Immature natural killer cell (primary cell): Measurements from ENCODE around the gene SPTBN1. TPM values are rescaled to one million over a fixed set of nuclear protein-coding genes. Genes with fewer than 3 reads are reported as not detected.

Experiments used
- DNase-seq, 3 donors: peaks; one replicate each; pipeline ENCODE4 v3.0.0; 2022; ENCODE audit warnings: mixed read lengths in 1 of 3
- H3K27ac Mint-ChIP-seq, 6 donors: one replicate each; pipeline ENCODE4 v1.8.0; 2020; ENCODE audit warnings: mixed read lengths in 6 of 6, mild to moderate bottlenecking in 5 of 6, inconsistent platforms in 4 of 6, moderate library complexity in 3 of 6
- H3K27me3 Mint-ChIP-seq, 3 donors: one replicate each; pipeline ENCODE4 v1.8.0; 2020 to 2021; ENCODE audit warnings: low read depth in 3 of 3, mild to moderate bottlenecking in 3 of 3, mixed read lengths in 3 of 3, moderate library complexity in 3 of 3, inconsistent platforms in 1 of 3
- H3K36me3 Mint-ChIP-seq, 3 donors: one replicate each; pipeline ENCODE4 v1.8.0; 2020; ENCODE audit warnings: mixed read lengths in 3 of 3, inconsistent platforms in 2 of 3, mild to moderate bottlenecking in 2 of 3
- H3K4me1 Mint-ChIP-seq, 2 donors: one replicate each; pipeline ENCODE4 v1.8.0; 2020; ENCODE audit warnings: inconsistent platforms in 2 of 2, mild to moderate bottlenecking in 2 of 2, mixed read lengths in 2 of 2, moderate library complexity in 1 of 2
- H3K4me3 Mint-ChIP-seq, 5 donors: one replicate each; pipeline ENCODE4 v1.8.0; 2020; ENCODE audit warnings: mild to moderate bottlenecking in 5 of 5, mixed read lengths in 5 of 5, inconsistent platforms in 3 of 5, moderate library complexity in 3 of 5
- H3K9me3 Mint-ChIP-seq, 6 donors: one replicate each; pipeline ENCODE4 v1.8.0; 2020; ENCODE audit warnings: mild to moderate bottlenecking in 6 of 6, mixed read lengths in 6 of 6, inconsistent platforms in 4 of 6, moderate library complexity in 3 of 6
- polyA plus RNA-seq, 3 donors: library from polyadenylated mRNA; unstranded; fragments of 300-500 nt; fragmentation: Illumina TruSeq; gene quantifications; one replicate each; pipeline ENCODE4 v1.2.3, GENCODE V29; 2021

Gene SPTBN1
- polyA plus RNA-seq, 3 donors from 2014 or later: 0.41 to 57.5 (median 7.7) TPM

DNA sequence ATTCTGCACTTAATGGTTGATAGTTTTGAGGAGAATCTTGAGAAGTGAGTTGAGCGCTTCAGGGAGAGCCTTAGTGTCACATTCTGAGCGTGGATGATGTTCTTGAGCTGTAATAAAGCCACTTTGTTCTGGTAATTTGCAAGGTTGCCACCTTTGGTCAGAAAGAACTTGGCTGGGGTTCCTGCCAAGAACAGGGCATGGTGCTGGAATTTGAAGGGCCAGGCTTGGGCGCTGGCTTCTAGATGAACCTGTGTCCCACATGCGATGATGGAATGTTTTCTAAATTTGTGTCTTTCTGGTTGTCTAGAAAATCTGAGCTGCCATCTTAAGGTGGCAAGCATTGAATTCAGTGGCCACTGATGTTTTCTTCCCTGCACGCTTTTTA, 143.2 kb downstream of the SPTBN1 start:
- Mint-ChIP-seq H3K27me3 (peaks cover 0 to 2% (median 0%) of the 10 kb centered on the region in 3 donors), H3K4me3 (peak overlapping the region in 1 of 5 donors; percentile 53), H3K36me3 (peaks cover 3 to 7% (median 5%) of the 10 kb centered on the region in 3 donors), H3K4me1 (peaks cover 95 to 99% of the 10 kb centered on the region in 2 donors), H3K27ac (peak overlapping the region in 4 of 6 donors; percentile 13 to 77 (median 64)), H3K9me3 (no peaks in the 10 kb centered on the region)
- no peak for DNase-seq

DNA sequence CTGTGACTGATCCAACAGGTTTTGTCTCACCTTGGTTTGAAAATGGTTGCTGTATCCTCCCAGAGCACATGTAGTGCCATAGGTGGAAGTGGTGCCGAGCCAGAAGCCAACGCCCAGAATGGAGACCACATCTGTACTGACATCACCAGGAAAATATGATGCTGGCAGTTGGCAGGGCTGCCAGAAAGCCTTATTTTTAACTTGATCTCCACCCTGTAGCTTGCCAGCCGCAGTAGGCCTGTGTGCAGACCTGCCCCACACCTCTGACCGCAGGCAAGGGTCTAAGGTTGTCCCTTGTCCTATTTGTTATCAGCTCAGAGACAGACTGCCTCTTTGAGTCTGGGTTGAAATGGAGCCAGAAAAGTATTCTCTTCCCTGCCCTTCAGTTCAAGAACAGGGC, 143.8 kb downstream of the SPTBN1 start:
- Mint-ChIP-seq H3K9me3 (no peaks in the 10 kb centered on the region), H3K4me1 (peaks cover 100% of the 10 kb centered on the region in 2 donors), H3K27ac (peak overlapping the region; percentile 8 to 80 (median 43)), H3K4me3 (peak overlapping the region in 3 of 5 donors; percentile 24 to 53 (median 25)), H3K27me3 (peaks cover 0 to 2% (median 0%) of the 10 kb centered on the region in 3 donors), H3K36me3 (peaks cover 3 to 7% (median 5%) of the 10 kb centered on the region in 3 donors)
- DNase-seq: peak in 1 of 3 donors; percentile 31

DNA sequence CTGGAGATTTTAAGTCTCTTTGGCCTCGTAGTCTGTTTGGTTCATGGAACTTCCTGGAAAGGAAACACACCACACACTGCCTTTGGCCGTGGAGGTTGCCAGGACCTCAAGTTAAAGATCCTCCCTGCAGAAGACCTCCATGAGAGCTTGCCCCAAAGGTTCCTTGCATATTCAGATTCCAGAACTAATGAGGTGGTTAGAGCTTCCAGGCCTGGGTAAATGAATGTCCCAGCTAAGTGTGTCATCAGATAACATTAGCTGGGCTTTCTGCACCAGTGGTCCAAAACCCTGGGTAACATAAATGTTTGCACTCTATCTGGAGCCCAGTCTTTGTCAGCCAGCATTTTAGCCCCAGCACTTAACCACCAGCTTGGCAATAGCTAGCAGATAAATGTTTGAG, 145.2 kb downstream of the SPTBN1 start:
- H3K27me3 Mint-ChIP-seq: peaks cover 0 to 2% (median 0%) of the 10 kb centered on the region in 3 donors
- DNase-seq: no peak
- H3K27ac Mint-ChIP-seq: peak overlapping the region in 4 of 6 donors; percentile 30 to 77 (median 38)
- peak overlapping the region in 1 of 5 donors; percentile 36 for H3K4me3 Mint-ChIP-seq
- no peaks in the 10 kb centered on the region for H3K9me3 Mint-ChIP-seq
- peaks cover 100% of the 10 kb centered on the region in 2 donors for H3K4me1 Mint-ChIP-seq
- peaks cover 3 to 7% (median 5%) of the 10 kb centered on the region in 3 donors for H3K36me3 Mint-ChIP-seq

DNA sequence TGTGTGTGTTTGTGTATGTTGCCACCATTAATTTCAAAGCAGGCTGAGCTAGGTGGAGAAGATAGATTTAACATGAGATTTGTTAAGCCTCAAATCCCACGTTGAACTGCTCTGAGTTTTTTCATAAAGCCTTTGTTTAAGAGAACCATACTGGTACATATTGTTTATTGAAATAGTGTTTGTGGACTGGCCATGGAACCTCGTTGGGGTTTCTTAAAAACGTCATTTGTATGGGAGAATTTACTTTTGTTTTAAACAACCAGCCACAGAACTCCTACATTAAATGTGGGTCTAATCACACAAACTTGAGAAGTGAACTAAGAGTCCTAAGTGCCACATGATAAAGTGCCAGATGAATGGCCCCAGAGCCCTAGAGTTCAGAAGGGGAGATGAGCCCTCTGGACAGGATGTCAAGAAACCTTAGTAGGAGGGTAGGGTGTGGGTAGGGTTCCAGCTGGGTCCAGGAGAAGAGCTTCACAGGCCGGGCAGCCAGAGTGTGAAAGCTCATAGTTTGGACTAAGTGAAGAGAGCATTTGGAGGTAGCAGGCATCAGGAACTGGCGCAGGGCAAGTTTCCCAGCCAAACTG, 146.7 kb downstream of the SPTBN1 start:
- Mint-ChIP-seq H3K9me3 (no peaks in the 10 kb centered on the region), H3K36me3 (peaks cover 3 to 7% (median 5%) of the 10 kb centered on the region in 3 donors), H3K4me1 (peaks cover 88 to 96% of the 10 kb centered on the region in 2 donors), H3K27ac (peak overlapping the region; percentile 1 to 80 (median 45)), H3K4me3 (peak overlapping the region in 1 of 5 donors; percentile 19), H3K27me3 (peaks cover 0 to 2% (median 0%) of the 10 kb centered on the region in 3 donors)
- no peak for DNase-seq

DNA sequence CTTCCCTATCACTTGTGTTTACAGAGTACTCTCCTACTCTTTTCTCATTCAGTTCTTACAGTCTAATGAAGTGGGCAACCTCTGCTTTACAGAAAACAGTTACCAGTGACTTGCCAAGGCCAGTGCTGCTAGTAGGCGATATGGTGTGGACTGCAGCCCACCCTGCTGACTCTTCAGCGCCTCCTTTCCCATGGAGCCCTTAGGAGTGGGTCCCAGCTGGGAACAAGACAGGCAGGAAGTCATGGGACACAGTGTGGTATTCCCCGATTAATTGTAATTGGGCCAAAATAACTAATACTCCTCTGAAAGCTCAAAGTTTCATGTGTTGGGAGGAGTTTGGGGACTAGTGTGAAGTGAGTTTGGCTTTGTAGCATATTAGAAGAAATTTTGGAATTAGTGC, 147.2 kb downstream of the SPTBN1 start:
- H3K9me3 Mint-ChIP-seq: no peaks in the 10 kb centered on the region
- H3K4me1 Mint-ChIP-seq: peaks cover 87 to 96% of the 10 kb centered on the region in 2 donors
- peaks cover 0 to 2% (median 0%) of the 10 kb centered on the region in 3 donors for H3K27me3 Mint-ChIP-seq
- DNase-seq: no peak
- peak overlapping the region in 3 of 6 donors; percentile 36 to 77 (median 40) for H3K27ac Mint-ChIP-seq
- H3K36me3 Mint-ChIP-seq: peaks cover 3 to 10% (median 10%) of the 10 kb centered on the region in 3 donors
- H3K4me3 Mint-ChIP-seq: peak overlapping the region in 1 of 5 donors; percentile 19

DNA sequence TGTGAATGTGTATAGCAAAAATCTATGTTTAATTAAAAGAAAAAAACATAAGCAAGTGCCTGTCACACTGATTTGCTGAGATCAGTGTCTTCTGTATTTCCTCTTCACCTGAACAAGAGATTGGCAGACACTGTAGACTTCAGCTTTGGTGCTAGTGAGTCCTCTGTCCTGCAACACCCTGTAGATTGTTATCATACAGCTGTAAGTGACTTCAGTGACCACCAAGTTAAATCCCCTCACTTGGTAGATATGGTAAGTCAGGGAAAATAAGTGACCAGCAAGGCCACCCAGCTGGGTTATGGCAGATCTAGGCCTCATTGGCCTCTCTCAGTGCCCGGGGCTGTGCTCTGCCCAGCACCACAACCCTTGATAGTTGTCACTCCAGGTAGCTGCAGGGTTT, 147.7 kb downstream of the SPTBN1 start:
- H3K4me3 Mint-ChIP-seq: peak overlapping the region in 1 of 5 donors; percentile 2
- peaks cover 84 to 96% of the 10 kb centered on the region in 2 donors for H3K4me1 Mint-ChIP-seq
- no peaks in the 10 kb centered on the region for H3K9me3 Mint-ChIP-seq
- peaks cover 3 to 11% (median 10%) of the 10 kb centered on the region in 3 donors for H3K36me3 Mint-ChIP-seq
- no peaks in the 10 kb centered on the region for H3K27me3 Mint-ChIP-seq
- H3K27ac Mint-ChIP-seq: peak overlapping the region in 5 of 6 donors; percentile 19 to 77 (median 44)
- no peak for DNase-seq

DNA sequence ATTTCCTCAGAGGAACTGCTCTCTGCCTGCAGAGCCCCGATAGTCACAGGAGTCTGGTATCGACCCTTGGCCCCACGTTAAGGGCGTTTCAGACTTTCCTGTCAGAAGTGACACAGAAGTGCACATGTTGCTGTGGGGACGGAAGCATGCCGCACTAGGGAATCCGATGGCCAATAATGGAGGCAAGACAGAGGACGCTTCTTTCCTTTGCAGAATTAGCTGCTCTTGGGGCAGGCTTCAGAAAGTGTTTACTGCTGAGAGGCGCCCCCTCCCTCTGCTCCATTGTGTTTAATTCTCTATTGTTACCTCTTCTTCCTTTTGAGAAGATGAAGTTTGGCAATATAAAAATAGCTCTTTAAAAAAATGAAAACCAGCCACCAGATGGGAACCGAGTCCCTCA, 148.7 kb downstream of the SPTBN1 start:
- Mint-ChIP-seq H3K36me3 (peaks cover 0 to 9% (median 7%) of the 10 kb centered on the region in 3 donors), H3K27ac (peak overlapping the region in 5 of 6 donors; percentile 7 to 74 (median 30)), H3K4me1 (peaks cover 82 to 96% of the 10 kb centered on the region in 2 donors), H3K4me3 (peak overlapping the region in 4 of 5 donors; percentile 3 to 61 (median 23)), H3K9me3 (no peaks in the 10 kb centered on the region), H3K27me3 (peaks cover 0 to 1% (median 0%) of the 10 kb centered on the region in 3 donors)
- DNase-seq: no peak

DNA sequence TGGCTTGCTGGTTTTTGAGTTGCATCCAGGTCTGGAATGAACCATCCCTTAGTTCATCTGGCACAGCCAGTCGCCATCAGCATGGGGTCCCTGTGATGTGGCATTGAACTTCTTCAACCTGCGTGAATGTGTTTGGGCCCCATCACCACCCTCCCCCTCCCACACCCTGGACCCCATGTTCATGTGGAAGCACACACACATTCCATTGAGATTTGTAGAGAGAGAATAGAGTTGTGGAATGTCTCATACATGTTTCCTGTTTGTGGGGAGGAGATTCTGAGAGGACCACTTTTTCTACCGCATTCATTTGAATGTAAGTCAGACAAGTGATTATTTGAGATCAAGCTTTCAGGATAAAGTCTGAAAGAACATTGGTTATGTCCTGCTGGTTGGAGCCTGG, 149.7 kb downstream of the SPTBN1 start:
- Mint-ChIP-seq H3K27ac (peak overlapping the region in 3 of 6 donors; percentile 13 to 64 (median 23)), H3K27me3 (peaks cover 0 to 1% (median 0%) of the 10 kb centered on the region in 3 donors), H3K4me3 (peak overlapping the region in 1 of 5 donors; percentile 6), H3K36me3 (peaks cover 0 to 6% (median 3%) of the 10 kb centered on the region in 3 donors), H3K9me3 (no peaks in the 10 kb centered on the region), H3K4me1 (peaks cover 73 to 96% of the 10 kb centered on the region in 2 donors)
- DNase-seq: no peak

DNA sequence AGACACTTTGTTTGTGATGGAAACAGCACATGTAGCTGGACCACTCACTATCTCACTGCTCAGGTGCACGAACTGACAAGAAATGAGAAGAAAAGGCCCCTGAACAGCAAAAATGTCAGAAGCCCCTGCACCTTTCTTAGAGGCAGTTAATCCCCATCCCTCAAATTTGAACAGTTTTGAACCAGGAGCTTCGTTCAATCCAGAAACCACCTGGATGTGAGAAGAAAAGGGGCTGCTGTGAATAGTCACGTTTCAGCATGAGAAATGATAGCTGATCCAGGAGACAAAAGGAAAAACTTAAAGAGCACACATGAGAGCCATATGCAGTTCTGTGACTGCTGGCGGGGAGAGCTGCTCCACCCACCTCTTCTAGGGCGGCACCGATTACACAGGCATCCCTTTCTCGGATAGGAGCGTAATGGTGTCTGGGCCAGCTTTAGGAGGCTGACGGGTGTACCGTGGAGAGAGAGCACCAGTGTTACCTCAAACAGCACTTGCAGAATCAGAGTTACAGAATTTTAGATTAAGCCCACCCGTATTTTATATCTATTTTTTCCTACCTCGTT, 150.3 kb downstream of the SPTBN1 start:
- H3K4me3 Mint-ChIP-seq: peak overlapping the region in 1 of 5 donors; percentile 6
- no peaks in the 10 kb centered on the region for H3K9me3 Mint-ChIP-seq
- H3K27me3 Mint-ChIP-seq: peaks cover 0 to 1% (median 0%) of the 10 kb centered on the region in 3 donors
- peak overlapping the region in 1 of 6 donors; percentile 23 for H3K27ac Mint-ChIP-seq
- H3K36me3 Mint-ChIP-seq: peaks cover 0 to 6% (median 3%) of the 10 kb centered on the region in 3 donors
- DNase-seq: no peak
- peaks cover 67 to 92% of the 10 kb centered on the region in 2 donors for H3K4me1 Mint-ChIP-seq

DNA sequence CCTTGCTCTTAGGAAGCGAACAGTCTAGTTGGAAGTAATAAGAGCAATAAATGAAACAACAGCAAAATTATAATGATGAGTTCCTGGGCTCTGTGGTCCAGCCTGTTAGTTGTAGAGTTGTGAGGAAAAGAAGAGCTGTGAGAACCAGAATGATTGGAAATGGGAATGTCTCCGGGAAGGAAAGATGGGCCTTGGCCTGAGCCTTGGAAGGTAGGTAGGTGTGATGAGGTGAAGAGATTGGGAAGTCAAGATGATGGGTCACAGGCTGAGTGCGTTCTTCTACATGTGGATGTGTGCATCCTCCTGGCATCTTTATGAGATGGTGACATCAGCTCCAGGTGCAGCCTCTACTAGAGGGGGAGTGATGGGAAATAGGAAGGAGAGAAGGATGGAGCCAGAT, 152.1 kb downstream of the SPTBN1 start:
- Mint-ChIP-seq H3K9me3 (no peaks in the 10 kb centered on the region), H3K36me3 (peaks cover 0 to 6% (median 5%) of the 10 kb centered on the region in 3 donors), H3K27ac (peak overlapping the region in 1 of 6 donors; percentile 9), H3K27me3 (peaks cover 0 to 1% (median 0%) of the 10 kb centered on the region in 3 donors), H3K4me3 (peak overlapping the region in 1 of 5 donors; percentile 40), H3K4me1 (peaks cover 50 to 90% of the 10 kb centered on the region in 2 donors)
- DNase-seq: no peak

DNA sequence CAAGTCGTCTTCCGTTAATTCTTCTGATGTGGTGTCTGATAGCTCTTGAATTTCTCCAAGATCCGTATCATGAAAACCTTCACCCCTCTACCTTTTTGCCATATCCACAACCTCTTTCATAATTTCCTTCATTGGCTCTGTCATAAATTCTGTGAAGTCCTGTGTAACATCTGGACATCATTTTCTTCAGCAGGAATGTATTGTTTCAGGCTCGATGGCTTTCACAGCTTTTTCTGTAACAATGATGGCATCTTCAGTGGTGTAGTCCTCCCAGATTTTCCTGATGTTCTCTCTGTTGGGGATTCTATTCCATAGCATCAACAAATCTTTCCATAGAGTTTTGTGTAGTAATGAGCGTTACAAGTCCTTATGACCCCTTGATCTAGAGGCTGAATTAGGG, 153.1 kb downstream of the SPTBN1 start:
- Mint-ChIP-seq H3K9me3 (no peaks in the 10 kb centered on the region), H3K27ac (peak overlapping the region in 1 of 6 donors; percentile 7), H3K4me1 (peaks cover 40 to 90% of the 10 kb centered on the region in 2 donors), H3K27me3 (peaks cover 0 to 1% (median 0%) of the 10 kb centered on the region in 3 donors), H3K36me3 (peaks cover 0 to 8% (median 6%) of the 10 kb centered on the region in 3 donors), H3K4me3 (no peak overlapping the region)
- no peak for DNase-seq

DNA sequence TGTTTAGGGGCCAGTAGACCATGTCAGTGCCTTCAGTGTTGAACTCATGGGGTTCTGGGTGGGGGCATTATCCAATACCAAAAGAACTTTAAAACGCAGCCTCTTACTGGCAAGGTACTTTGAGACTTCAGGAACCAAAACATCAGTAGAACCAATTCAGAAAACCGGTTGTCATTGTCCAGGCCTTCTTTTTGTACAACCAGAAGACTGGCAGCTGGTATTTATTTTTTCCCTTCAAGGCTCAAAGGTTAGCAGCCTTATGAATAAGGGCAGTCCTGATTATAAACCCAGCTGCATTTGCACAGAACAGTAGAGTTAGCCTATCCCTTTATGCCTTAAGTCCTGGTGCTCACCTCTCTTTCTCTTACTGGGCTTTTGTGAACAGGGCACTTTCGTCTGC, 153.5 kb downstream of the SPTBN1 start:
- H3K36me3 Mint-ChIP-seq: peaks cover 0 to 9% (median 6%) of the 10 kb centered on the region in 3 donors
- H3K27me3 Mint-ChIP-seq: peaks cover 0 to 1% (median 0%) of the 10 kb centered on the region in 3 donors
- no peak for DNase-seq
- peaks cover 36 to 86% of the 10 kb centered on the region in 2 donors for H3K4me1 Mint-ChIP-seq
- H3K4me3 Mint-ChIP-seq: no peak overlapping the region
- H3K27ac Mint-ChIP-seq: peak overlapping the region in 1 of 6 donors; percentile 7
- H3K9me3 Mint-ChIP-seq: no peaks in the 10 kb centered on the region

DNA sequence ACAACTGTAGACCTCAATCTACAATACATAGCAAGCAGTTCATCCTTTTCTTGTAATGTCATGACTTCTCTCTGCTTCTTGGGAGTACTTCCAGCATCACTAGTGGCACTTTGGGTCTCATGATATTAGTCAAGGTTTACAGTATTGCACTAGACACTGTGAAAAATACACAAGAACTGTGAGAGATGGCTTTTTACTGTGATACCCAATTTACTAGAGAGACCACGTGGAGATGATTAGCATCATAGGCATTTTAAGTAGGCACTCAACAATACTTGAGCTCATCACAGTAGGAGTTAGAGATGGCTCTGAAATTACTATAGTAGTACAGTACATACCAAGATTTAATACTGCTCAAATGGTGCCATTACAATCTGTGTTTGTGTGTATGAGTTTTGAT, 154.6 kb downstream of the SPTBN1 start:
- Mint-ChIP-seq H3K4me3 (no peak overlapping the region), H3K4me1 (peaks cover 25 to 76% of the 10 kb centered on the region in 2 donors)

More for the DNA sequence above, 154.6 kb downstream of the SPTBN1 start:
- no peak for DNase-seq
- Mint-ChIP-seq H3K27ac (peak overlapping the region in 2 of 6 donors; percentile 44 to 54), H3K36me3 (peaks cover 0 to 12% (median 6%) of the 10 kb centered on the region in 3 donors), H3K27me3 (peaks cover 0 to 1% (median 0%) of the 10 kb centered on the region in 3 donors), H3K9me3 (no peaks in the 10 kb centered on the region)
